ENCODE data around the gene CTDNEP1. TPM values are rescaled to one million over a fixed set of nuclear protein-coding genes. Genes with fewer than 3 reads are reported as not detected.

CTDNEP1 gene
- total RNA-seq, 1 donor from 2014 or later, result 165 TPM

- intact Hi-C loops (cut with micrococcal nuclease), result no loop called here
- no peak overlapping the region for H3K27ac Mint-ChIP-seq
Measured at GRCh38 chr17:7279448-7279847, 27.9 kb upstream of the CTDNEP1 start.

GRCh38 chr17:7266784-7267183, 15.2 kb upstream of the CTDNEP1 start:
- ChIA-PET POLR2A (interaction anchor here (0.6 to 1.5 kb wide), 2 partner anchors 30 to 134 kb away, joined by 3 to 5 read pairs; no protein-coding TSS in a partner anchor), CTCF (interaction anchor here (1.1 kb wide), 1 partner anchor 13 kb away, joined by 3 read pairs; no protein-coding TSS in a partner anchor)
- Mint-ChIP-seq H3K27me3 (peaks cover 19% of the 10 kb centered on the region), H3K9me3 (no peaks in the 10 kb centered on the region), H3K4me1 (peaks cover 19% of the 10 kb centered on the region), H3K36me3 (ENCODE audit: low read depth) (no peaks in the 10 kb centered on the region), H3K4me3 (no peak overlapping the region), H3K27ac (no peak overlapping the region)
- ATAC-seq (ENCODE audit: low read depth), result no peak
- TF ChIP-seq CTCF (IDR thresholded peaks at IDR 0.05), result no peak
- no peak for DNase-seq
- intact Hi-C loops (cut with micrococcal nuclease), result no loop called here

More at GRCh38 chr17:7279448-7279847, 27.9 kb upstream of the CTDNEP1 start:
- no peak for TF ChIP-seq CTCF (IDR thresholded peaks at IDR 0.05)
- peaks cover 14% of the 10 kb centered on the region for H3K4me1 Mint-ChIP-seq
- POLR2A ChIA-PET, result interaction anchor here (0.7 kb wide), 1 partner anchor 14 kb away, joined by 3 read pairs; no protein-coding TSS in a partner anchor
- no peaks in the 10 kb centered on the region for H3K36me3 Mint-ChIP-seq (ENCODE audit: low read depth)
- ATAC-seq (ENCODE audit: low read depth), result no peak
- peaks cover 12% of the 10 kb centered on the region for H3K27me3 Mint-ChIP-seq
- no peak overlapping the region for H3K4me3 Mint-ChIP-seq
- H3K9me3 Mint-ChIP-seq, result no peaks in the 10 kb centered on the region
- no peak for DNase-seq
- CTCF ChIA-PET, result interaction anchor here (0.6 to 1.4 kb wide), 2 partner anchors 12 to 409 kb away, joined by 3 to 4 read pairs; partner anchors contain the start of gene WRAP53

- no peak for ATAC-seq (ENCODE audit: low read depth)
- H3K4me3 Mint-ChIP-seq, result peak overlapping the region; percentile 77
- intact Hi-C loops (cut with micrococcal nuclease), result loop anchor here (5.0 kb wide), 1 partner anchor 34 kb away; no protein-coding TSS in a partner anchor
Measured at GRCh38 chr17:7263801-7264078, 12.2 kb upstream of the CTDNEP1 start.

GRCh38 chr17:7262935-7263800, 11.6 kb upstream of the CTDNEP1 start:
- no peak for TF ChIP-seq CTCF (IDR thresholded peaks at IDR 0.05)
- POLR2A ChIA-PET, result interaction anchor here (0.5 to 1.1 kb wide), 2 partner anchors 26 to 31 kb away, joined by 5 read pairs; no protein-coding TSS in a partner anchor
- DNase-seq, result no peak
- H3K4me1 Mint-ChIP-seq, result peaks cover 29% of the 10 kb centered on the region
- intact Hi-C loops (cut with micrococcal nuclease), result loop anchor here (5.0 kb wide), 1 partner anchor 34 kb away; no protein-coding TSS in a partner anchor
- H3K4me3 Mint-ChIP-seq, result peak overlapping the region; percentile 77
- CTCF ChIA-PET, result interaction anchor here (1.0 kb wide), 2 partner anchors 33 to 42 kb away, joined by 3 read pairs; no protein-coding TSS in a partner anchor
- H3K27ac Mint-ChIP-seq, result peak overlapping the region; percentile 30
- H3K36me3 Mint-ChIP-seq (ENCODE audit: low read depth), result peaks cover 13% of the 10 kb centered on the region
- peaks cover 15% of the 10 kb centered on the region for H3K27me3 Mint-ChIP-seq
- H3K9me3 Mint-ChIP-seq, result no peaks in the 10 kb centered on the region
- ATAC-seq (ENCODE audit: low read depth), result peak; percentile 19

More at GRCh38 chr17:7263801-7264078, 12.2 kb upstream of the CTDNEP1 start:
- CTCF ChIA-PET, result interaction anchor here (1.0 kb wide), 1 partner anchor 32 kb away, joined by 3 read pairs; no protein-coding TSS in a partner anchor
- Mint-ChIP-seq H3K27me3 (peaks cover 17% of the 10 kb centered on the region), H3K27ac (no peak overlapping the region), H3K36me3 (ENCODE audit: low read depth) (peaks cover 7% of the 10 kb centered on the region), H3K4me1 (peaks cover 29% of the 10 kb centered on the region), H3K9me3 (no peaks in the 10 kb centered on the region)
- POLR2A ChIA-PET, result interaction anchor here (0.5 to 1.1 kb wide), 2 partner anchors 26 to 32 kb away, joined by 5 read pairs; no protein-coding TSS in a partner anchor
- DNase-seq, result no peak
- TF ChIP-seq CTCF (IDR thresholded peaks at IDR 0.05), result no peak

All from activated B cell treated with CpG ODN at 0.5 μM for 24 hours (primary cell).